SK-N-SH treated with all-trans-retinoic acid at 6 μM for 48 hours (cell line): Measurements from ENCODE around the gene RAI14.

Source experiments
- ARNTL ChIP-seq: fragments of 450-650 bp; formaldehyde crosslinking; IDR thresholded peaks from 2 replicates; pipeline ENCODE4 v1.5.0; 2020; ENCODE audit warnings: low read depth, mild to moderate bottlenecking, moderate library complexity, borderline replicate concordance
- CSDC2 ChIP-seq: fragments of 250-450 bp; sonication (Bioruptor Pico); IDR thresholded peaks from 2 replicates; pipeline ENCODE4 v1.5.0; 2020; ENCODE audit warnings: mild to moderate bottlenecking, moderate library complexity
- RARB ChIP-seq: fragments of 250-450 bp; sonication (Bioruptor Pico); IDR thresholded peaks from 2 replicates; pipeline ENCODE4 v1.8.0; 2021; ENCODE audit warnings: mild to moderate bottlenecking, moderate library complexity
- ZFP30 ChIP-seq: fragments of 450-650 bp; formaldehyde crosslinking; IDR thresholded peaks from 2 replicates; pipeline ENCODE4 v1.5.0; 2022; ENCODE audit warnings: mild to moderate bottlenecking, moderate library complexity
- TF ChIP-seq, protein P1 (sequence below): fragments of 250-450 bp; sonication (Bioruptor Pico); IDR thresholded peaks from 2 replicates; pipeline ENCODE4 v1.5.1; 2020; ENCODE audit warnings: low read depth, mild to moderate bottlenecking, moderate library complexity
- TF ChIP-seq, protein P2 (sequence below): fragments of 250-450 bp; sonication (Bioruptor Pico); IDR thresholded peaks from 2 replicates; pipeline ENCODE4 v1.8.0; 2021; ENCODE audit warnings: low read depth, mild to moderate bottlenecking, moderate library complexity, borderline replicate concordance

DNA sequence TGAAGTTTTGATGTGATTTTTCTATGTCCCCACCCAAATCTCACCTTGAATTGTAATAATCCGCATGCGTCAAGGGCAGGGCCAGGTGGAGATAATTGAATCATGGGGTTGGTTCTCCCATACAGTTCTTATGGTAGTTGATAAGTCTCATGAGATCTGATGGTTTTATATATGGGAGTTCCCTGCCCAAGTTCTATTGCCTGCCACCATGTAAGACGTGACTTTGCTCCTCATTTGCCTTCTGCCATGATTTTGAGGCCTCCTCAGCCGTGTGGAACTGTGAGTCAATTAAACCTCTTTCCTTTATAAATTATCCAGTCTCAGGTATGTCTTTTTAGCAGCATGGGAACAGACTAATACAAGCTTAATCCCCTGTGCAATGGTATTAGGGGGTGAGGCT, 25.5 kb upstream of the RAI14 start:
- TF ChIP-seq, protein P1, sequence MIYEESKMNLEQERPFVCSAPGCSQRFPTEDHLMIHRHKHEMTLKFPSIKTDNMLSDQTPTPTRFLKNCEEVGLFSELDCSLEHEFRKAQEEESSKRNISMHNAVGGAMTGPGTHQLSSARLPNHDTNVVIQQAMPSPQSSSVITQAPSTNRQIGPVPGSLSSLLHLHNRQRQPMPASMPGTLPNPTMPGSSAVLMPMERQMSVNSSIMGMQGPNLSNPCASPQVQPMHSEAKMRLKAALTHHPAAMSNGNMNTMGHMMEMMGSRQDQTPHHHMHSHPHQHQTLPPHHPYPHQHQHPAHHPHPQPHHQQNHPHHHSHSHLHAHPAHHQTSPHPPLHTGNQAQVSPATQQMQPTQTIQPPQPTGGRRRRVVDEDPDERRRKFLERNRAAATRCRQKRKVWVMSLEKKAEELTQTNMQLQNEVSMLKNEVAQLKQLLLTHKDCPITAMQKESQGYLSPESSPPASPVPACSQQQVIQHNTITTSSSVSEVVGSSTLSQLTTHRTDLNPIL (CRISPR knock-in tag): no peak
- TF ChIP-seq ARNTL (CRISPR knock-in tag) (no peak), ZFP30 (CRISPR knock-in tag) (no peak), CSDC2 (no peak), RARB (CRISPR knock-in tag) (no peak)
- TF ChIP-seq, protein P2, sequence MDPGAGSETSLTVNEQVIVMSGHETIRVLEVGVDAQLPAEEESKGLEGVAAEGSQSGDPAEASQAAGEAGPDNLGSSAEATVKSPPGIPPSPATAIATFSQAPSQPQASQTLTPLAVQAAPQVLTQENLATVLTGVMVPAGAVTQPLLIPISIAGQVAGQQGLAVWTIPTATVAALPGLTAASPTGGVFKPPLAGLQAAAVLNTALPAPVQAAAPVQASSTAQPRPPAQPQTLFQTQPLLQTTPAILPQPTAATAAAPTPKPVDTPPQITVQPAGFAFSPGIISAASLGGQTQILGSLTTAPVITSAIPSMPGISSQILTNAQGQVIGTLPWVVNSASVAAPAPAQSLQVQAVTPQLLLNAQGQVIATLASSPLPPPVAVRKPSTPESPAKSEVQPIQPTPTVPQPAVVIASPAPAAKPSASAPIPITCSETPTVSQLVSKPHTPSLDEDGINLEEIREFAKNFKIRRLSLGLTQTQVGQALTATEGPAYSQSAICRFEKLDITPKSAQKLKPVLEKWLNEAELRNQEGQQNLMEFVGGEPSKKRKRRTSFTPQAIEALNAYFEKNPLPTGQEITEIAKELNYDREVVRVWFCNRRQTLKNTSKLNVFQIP (CRISPR knock-in tag): no peak
